Stomach smooth muscle (tissue), 2 donors: Measurements from ENCODE around the gene LUC7L3.
A peak's percentile ranks its signal among the peaks of the same experiment; 100 is the strongest.
"Not testable (repeated sequence)": the region's sequence is repeated elsewhere in the genome, so short reads cannot be mapped to it uniquely, and the experiment has no call there.

Experiments
- H3K27ac ChIP-seq: one replicate; pipeline ENCODE4 v1.7.0; 2013; ENCODE audit warnings: mild to moderate bottlenecking, low read length, inconsistent platforms
- H3K27me3 ChIP-seq, 2 donors: one replicate each; pipeline ENCODE4 v1.7.0; 2013; ENCODE audit warnings: low read length in 2 of 2; ENCODE audit not compliant: insufficient read depth in 2 of 2, control insufficient read depth in 1 of 2
- H3K36me3 ChIP-seq, 2 donors: one replicate each; pipeline ENCODE4 v1.7.0; 2013; ENCODE audit warnings: low read length in 2 of 2; ENCODE audit not compliant: control insufficient read depth in 2 of 2, insufficient read depth in 2 of 2
- H3K4me1 ChIP-seq: one replicate; pipeline ENCODE4 v1.7.0; 2013; ENCODE audit warnings: low read length; ENCODE audit not compliant: control insufficient read depth, insufficient read depth
- H3K4me3 ChIP-seq, 2 donors: one replicate each; pipeline ENCODE4 v1.7.0; 2013; ENCODE audit warnings: low read length in 2 of 2
- H3K9ac ChIP-seq, 2 donors: one replicate each; pipeline ENCODE4 v1.7.0; 2013; ENCODE audit warnings: low read length in 2 of 2, mild to moderate bottlenecking in 1 of 2
- H3K9me3 ChIP-seq, 2 donors: one replicate each; pipeline ENCODE4 v1.7.0; 2013; ENCODE audit warnings: low read length in 2 of 2; ENCODE audit not compliant: control insufficient read depth in 2 of 2
- donor health status: healthy.
- donor health status: Pancreatic carcinoma.

LUC7L3 gene

GRCh38 chr17:50680543-50681262, 38.7 kb upstream of the LUC7L3 start:
- peaks cover 12% of the 10 kb centered on the region for H3K4me1 ChIP-seq
- not testable (repeated sequence) for H3K9me3 ChIP-seq, H3K27me3 ChIP-seq, H3K27ac ChIP-seq, H3K9ac ChIP-seq, H3K36me3 ChIP-seq
- peak overlapping the region in 1 of 2 donors; percentile 49 for H3K4me3 ChIP-seq

DNA sequence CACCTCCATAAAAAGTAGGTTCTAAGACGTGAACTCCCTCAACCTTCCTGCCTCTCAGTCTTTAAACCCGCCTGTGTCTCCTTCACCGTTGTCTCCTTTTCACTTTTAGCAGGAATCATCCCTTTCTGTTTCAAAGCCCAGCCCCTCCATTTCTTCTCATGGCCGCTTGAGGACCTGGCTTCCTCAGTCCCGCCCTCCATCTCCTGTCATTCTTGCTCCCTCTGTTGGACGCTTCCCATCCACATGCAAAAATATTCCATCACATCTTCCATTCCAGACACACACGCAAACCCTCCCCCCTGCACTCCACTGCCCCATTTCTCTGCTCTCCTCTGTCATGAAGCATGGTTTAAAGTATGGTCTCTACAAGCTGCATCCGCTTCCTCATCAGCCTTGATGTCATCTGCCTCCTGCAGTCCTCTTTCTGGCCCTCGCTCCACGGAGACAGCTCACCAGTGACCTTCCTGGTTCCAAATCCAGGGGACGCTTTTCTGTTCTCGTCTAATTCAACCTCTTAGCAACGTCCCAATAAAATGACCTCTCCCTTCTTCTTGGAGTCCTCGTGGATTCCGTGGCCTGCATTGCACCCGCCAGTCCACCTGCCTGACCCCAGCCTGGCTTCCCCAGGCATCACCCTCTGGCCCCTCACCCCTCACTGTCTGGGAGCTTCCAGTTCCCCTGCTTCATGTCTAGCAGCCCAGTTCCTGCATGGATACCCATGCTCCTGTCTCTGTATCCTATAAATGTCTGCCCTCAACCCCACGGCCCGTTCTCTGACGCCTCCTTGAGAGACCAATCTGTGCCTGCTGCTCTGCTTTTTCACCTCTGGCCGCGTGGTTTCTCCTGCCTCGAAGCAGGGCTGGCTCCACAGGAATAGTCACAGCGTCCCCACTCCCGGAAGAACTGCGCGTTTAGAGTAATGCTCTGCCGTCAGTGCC, 37.9 kb upstream of the LUC7L3 start:
- Histone ChIP-seq H3K4me1 (peaks cover 21% of the 10 kb centered on the region), H3K9ac (no peak overlapping the region), H3K4me3 (peak overlapping the region in 1 of 2 donors; percentile 49), H3K36me3 (no peaks in the 10 kb centered on the region), H3K27ac (peak overlapping the region; percentile 2), H3K27me3 (no peaks in the 10 kb centered on the region), H3K9me3 (no peaks in the 10 kb centered on the region)

- Histone ChIP-seq H3K36me3 (no peaks in the 10 kb centered on the region), H3K4me1 (peaks cover 30% of the 10 kb centered on the region), H3K9ac (no peak overlapping the region), H3K9me3 (no peaks in the 10 kb centered on the region), H3K4me3 (no peak overlapping the region), H3K27ac (no peak overlapping the region), H3K27me3 (no peaks in the 10 kb centered on the region)
These were observed 37.0 kb upstream of the LUC7L3 start for GRCh38 chr17:50682441-50682840.

GRCh38 chr17:50682938-50683337, 36.5 kb upstream of the LUC7L3 start:
- Histone ChIP-seq H3K4me1 (peaks cover 33% of the 10 kb centered on the region), H3K27me3 (no peaks in the 10 kb centered on the region), H3K4me3 (no peak overlapping the region), H3K9ac (no peak overlapping the region), H3K36me3 (no peaks in the 10 kb centered on the region), H3K9me3 (no peaks in the 10 kb centered on the region), H3K27ac (no peak overlapping the region)

DNA sequence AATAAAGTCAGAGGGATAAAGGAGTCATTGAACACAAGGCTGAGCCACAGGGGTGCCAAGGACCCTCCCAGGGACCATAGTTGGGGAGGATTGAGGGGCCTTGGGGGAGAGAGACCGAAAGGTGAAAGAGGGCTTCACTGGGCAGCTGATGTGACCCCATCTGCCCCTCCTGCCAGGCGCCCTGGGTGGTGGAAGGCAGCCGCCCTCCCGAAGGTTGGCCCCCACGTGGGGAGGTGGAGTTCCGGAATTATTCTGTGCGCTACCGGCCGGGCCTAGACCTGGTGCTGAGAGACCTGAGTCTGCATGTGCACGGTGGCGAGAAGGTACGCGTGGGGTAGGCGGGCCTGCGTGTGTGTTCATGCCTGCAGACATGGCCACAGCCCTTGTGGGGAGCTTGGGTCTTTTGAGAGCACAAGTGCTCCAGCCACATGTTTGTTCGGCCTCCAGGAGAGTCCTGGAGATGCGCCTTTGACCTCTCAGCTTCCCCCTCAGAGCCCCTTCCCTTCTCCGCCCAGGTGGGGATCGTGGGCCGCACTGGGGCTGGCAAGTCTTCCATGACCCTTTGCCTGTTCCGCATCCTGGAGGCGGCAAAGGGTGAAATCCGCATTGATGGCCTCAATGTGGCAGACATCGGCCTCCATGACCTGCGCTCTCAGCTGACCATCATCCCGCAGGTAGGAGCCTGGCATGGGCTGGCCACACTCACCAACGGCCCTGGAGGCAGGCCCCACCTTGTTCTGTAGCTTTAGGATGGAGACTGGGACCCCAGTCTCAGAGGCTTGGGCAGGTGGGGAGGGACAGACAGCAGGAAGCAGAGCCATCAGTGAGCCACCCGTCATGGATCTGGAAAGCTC, 35.7 kb upstream of the LUC7L3 start:
- no peak overlapping the region for H3K9ac ChIP-seq
- no peaks in the 10 kb centered on the region for H3K36me3 ChIP-seq
- no peak overlapping the region for H3K4me3 ChIP-seq
- no peak overlapping the region for H3K27ac ChIP-seq
- H3K4me1 ChIP-seq: peaks cover 36% of the 10 kb centered on the region
- H3K9me3 ChIP-seq: no peaks in the 10 kb centered on the region
- no peaks in the 10 kb centered on the region for H3K27me3 ChIP-seq

DNA sequence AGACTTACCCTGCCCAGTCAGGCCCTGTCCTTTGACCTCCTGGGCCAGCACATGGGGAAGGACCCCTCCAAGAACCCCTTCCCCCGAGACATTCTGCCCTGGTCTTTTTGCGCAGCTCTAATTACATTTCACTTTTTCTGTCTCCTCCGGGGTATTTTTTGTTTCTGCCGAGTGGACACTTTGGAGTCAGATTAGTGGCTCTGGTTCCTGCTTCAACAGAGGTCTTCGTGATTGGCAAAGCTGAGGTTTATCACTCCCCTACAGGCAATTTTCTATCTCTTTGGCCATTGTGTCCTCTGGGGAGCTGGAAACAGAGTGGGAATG, 35.2 kb upstream of the LUC7L3 start:
- no peak overlapping the region for H3K27ac ChIP-seq
- H3K36me3 ChIP-seq: no peaks in the 10 kb centered on the region
- H3K27me3 ChIP-seq: no peaks in the 10 kb centered on the region
- H3K4me3 ChIP-seq: no peak overlapping the region
- H3K4me1 ChIP-seq: peaks cover 41% of the 10 kb centered on the region
- no peaks in the 10 kb centered on the region for H3K9me3 ChIP-seq
- H3K9ac ChIP-seq: no peak overlapping the region

DNA sequence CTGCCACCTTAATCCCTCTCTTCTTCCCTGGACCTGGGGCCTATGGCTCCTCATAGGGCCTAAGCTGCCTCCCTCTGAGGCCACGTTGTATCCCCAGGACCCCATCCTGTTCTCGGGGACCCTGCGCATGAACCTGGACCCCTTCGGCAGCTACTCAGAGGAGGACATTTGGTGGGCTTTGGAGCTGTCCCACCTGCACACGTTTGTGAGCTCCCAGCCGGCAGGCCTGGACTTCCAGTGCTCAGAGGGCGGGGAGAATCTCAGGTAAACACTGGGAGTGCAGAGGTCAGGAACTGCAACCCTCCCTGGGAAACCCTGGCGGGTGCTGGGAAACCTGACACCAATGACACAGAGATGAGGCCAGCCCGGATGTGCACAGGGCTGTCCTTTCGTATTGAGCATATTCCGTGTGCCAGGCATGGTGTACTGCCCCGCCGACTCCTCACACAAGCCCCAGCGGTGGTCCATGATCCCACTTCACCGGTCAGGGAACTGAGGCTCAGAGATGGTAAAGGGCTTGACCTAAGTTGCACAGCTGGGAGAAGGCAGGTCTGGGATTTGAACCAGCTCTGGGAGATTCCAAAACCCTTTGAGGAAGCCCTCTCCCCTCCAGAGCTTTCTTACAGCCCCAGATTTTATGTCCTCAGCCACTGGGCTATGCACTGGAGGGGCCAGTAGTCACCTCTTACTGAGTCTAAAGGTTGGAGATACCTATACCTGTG, 34.6 kb upstream of the LUC7L3 start:
- Histone ChIP-seq H3K36me3 (no peaks in the 10 kb centered on the region), H3K4me3 (no peak overlapping the region), H3K9me3 (no peaks in the 10 kb centered on the region), H3K27ac (no peak overlapping the region), H3K4me1 (peaks cover 47% of the 10 kb centered on the region), H3K9ac (no peak overlapping the region), H3K27me3 (no peaks in the 10 kb centered on the region)

- Histone ChIP-seq H3K9me3 (no peaks in the 10 kb centered on the region), H3K27ac (peak overlapping the region; percentile 94), H3K9ac (no peak overlapping the region), H3K27me3 (no peaks in the 10 kb centered on the region), H3K4me3 (no peak overlapping the region), H3K4me1 (peaks cover 52% of the 10 kb centered on the region), H3K36me3 (no peaks in the 10 kb centered on the region)
These were observed 34.1 kb upstream of the LUC7L3 start for GRCh38 chr17:50685334-50685665.

GRCh38 chr17:50685691-50686493, 33.5 kb upstream of the LUC7L3 start:
- Histone ChIP-seq H3K27ac (peak overlapping the region; percentile 94), H3K27me3 (no peaks in the 10 kb centered on the region), H3K4me3 (peak overlapping the region; percentile 11 to 49), H3K9me3 (no peaks in the 10 kb centered on the region), H3K36me3 (no peaks in the 10 kb centered on the region), H3K9ac (peak overlapping the region; percentile 21 to 56), H3K4me1 (peaks cover 58% of the 10 kb centered on the region)
